DND-41 (cell line): ENCODE measurements around the gene PRKCE.

ENCODE experiments used
- ATAC-seq: fragments of 200-7000 bp; cut with Tn5 transposase; 3 replicates; pipeline ENCODE4 v1.9.1; 2021; ENCODE audit warnings: low read depth; ENCODE audit not compliant: insufficient read depth
- DNase-seq: peaks from one replicate; pipeline ENCODE4 v3.0.0-alpha.2; 2020
- H2AFZ ChIP-seq: 2 replicates; pipeline ENCODE4 v1.6.0; 2012; ENCODE audit warnings: low read depth, low read length
- H3K27ac ChIP-seq: 2 replicates; pipeline ENCODE4 v1.5.1; 2012; ENCODE audit warnings: low read length, inconsistent platforms
- H3K27me3 ChIP-seq: fragments of 200-600 bp; sonication (generic); 2 replicates; pipeline ENCODE4 v1.6.0; 2012; ENCODE audit warnings: low read length, mild to moderate bottlenecking, inconsistent platforms; ENCODE audit not compliant: insufficient read depth, poor library complexity
- H3K36me3 ChIP-seq: 2 replicates; pipeline ENCODE4 v1.5.1; 2012; ENCODE audit warnings: low read length, inconsistent platforms; ENCODE audit not compliant: insufficient read depth
- H3K4me1 ChIP-seq: 2 replicates; pipeline ENCODE4 v1.5.1; 2012; ENCODE audit warnings: mild to moderate bottlenecking, low read length; ENCODE audit not compliant: insufficient read depth
- H3K4me2 ChIP-seq: 2 replicates; pipeline ENCODE4 v1.6.0; 2012; ENCODE audit warnings: mild to moderate bottlenecking, moderate library complexity, low read length, inconsistent platforms; ENCODE audit not compliant: insufficient read depth
- H3K4me3 ChIP-seq, 2 experiments: fragments of 200-600 bp in 1 of 2; shearing (Covaris generic) in 1 of 2; 2 replicates each; pipeline ENCODE4 v1.5.1; 2012 to 2016; ENCODE audit warnings: inconsistent platforms in 2 of 2, low read length in 2 of 2, mild to moderate bottlenecking in 2 of 2, low read depth in 1 of 2, moderate library complexity in 1 of 2
- H3K79me2 ChIP-seq: 2 replicates; pipeline ENCODE4 v1.6.0; 2012; ENCODE audit warnings: low read length, inconsistent platforms; ENCODE audit not compliant: insufficient read depth
- H3K9ac ChIP-seq: 2 replicates; pipeline ENCODE4 v1.6.0; 2012; ENCODE audit warnings: low read depth, mild to moderate bottlenecking, inconsistent platforms, low read length, moderate library complexity
- H3K9me3 ChIP-seq: 2 replicates; pipeline ENCODE4 v1.5.1; 2012; ENCODE audit warnings: low read length, moderate library complexity, mild to moderate bottlenecking, inconsistent platforms; ENCODE audit not compliant: insufficient read depth, severe bottlenecking
- H4K20me1 ChIP-seq: 2 replicates; pipeline ENCODE4 v1.6.0; 2012; ENCODE audit warnings: low read length; ENCODE audit not compliant: insufficient read depth
- EZH2 ChIP-seq: IDR thresholded peaks from 3 replicates; pipeline ENCODE4 v1.6.1; 2012; ENCODE audit warnings: borderline replicate concordance, low read depth, mild to moderate bottlenecking, moderate library complexity, low read length, inconsistent platforms; ENCODE audit not compliant: severe bottlenecking
- TF ChIP-seq, protein P1 (sequence below): IDR thresholded peaks from 2 replicates; pipeline ENCODE4 v1.5.1; 2012; ENCODE audit warnings: borderline replicate concordance, low read length, moderate library complexity, mild to moderate bottlenecking; ENCODE audit not compliant: poor library complexity, severe bottlenecking; ENCODE audit errors: extremely low read depth

Gene PRKCE

DNA sequence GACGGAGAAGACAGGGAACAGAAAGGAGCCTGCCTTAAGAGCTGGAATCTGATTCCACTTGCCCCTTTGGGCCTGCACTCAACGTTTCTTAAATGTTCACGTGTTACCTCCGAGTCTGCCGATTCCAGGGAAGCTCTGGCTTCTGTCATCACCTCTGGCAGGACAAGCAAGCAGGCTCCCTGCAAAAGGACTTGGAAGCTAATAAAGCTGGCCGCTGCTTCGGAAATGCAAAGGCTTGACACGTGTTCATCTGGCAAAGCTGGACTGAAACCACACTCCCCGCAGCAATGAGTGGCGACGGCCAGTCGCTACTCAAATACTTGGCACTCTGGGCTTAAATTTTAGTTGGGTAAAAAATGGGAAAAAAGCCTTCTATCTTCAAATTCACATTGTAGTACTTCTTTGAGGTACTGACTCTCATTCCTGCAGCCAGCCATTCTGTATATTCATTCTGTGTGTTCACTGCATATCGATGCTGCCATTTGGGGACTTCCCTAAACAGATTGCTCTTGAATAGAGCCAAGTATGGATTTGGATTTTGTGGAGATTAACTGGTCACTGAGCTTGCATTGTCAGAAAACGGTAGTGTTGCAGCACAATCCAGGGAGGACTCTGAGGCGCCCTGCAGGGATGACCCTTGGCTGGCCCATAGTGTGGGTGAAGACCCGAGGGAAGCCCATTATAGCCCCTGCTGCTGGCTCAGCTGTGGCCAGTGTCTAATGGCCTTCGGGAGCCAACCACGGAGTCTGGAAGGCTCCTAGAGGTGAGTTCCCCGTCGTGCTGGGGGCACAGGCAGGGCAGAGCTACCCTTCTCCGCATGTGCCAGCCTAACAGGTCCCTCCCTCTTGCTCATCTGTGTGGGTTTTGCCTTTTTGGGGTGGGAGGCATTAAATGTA, 231.5 kb downstream of the PRKCE start:
- TF ChIP-seq, protein P1, sequence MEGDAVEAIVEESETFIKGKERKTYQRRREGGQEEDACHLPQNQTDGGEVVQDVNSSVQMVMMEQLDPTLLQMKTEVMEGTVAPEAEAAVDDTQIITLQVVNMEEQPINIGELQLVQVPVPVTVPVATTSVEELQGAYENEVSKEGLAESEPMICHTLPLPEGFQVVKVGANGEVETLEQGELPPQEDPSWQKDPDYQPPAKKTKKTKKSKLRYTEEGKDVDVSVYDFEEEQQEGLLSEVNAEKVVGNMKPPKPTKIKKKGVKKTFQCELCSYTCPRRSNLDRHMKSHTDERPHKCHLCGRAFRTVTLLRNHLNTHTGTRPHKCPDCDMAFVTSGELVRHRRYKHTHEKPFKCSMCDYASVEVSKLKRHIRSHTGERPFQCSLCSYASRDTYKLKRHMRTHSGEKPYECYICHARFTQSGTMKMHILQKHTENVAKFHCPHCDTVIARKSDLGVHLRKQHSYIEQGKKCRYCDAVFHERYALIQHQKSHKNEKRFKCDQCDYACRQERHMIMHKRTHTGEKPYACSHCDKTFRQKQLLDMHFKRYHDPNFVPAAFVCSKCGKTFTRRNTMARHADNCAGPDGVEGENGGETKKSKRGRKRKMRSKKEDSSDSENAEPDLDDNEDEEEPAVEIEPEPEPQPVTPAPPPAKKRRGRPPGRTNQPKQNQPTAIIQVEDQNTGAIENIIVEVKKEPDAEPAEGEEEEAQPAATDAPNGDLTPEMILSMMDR, result no peak
- no peak for TF ChIP-seq EZH2
- H3K4me2 ChIP-seq, result no peak overlapping the region
- no peak for ATAC-seq

GRCh38 chr2:45883603-45884000, 232.1 kb downstream of the PRKCE start:
- ATAC-seq (no peak), DNase-seq (no peak)
- Histone ChIP-seq H3K9me3 (no peaks in the 10 kb centered on the region), H3K4me2 (no peak overlapping the region), H3K79me2 (no peaks in the 10 kb centered on the region), H3K4me1 (peaks cover 8% of the 10 kb centered on the region), H2AFZ (no peak overlapping the region), H3K36me3 (no peaks in the 10 kb centered on the region), H3K27me3 (no peaks in the 10 kb centered on the region), H3K27ac (no peak overlapping the region), H3K9ac (no peak overlapping the region), H3K4me3 (no peak overlapping the region), H4K20me1 (no peaks in the 10 kb centered on the region)
- no peak for TF ChIP-seq EZH2
- TF ChIP-seq, protein P1, result no peak

More for the DNA sequence above, 231.5 kb downstream of the PRKCE start:
- H3K9ac ChIP-seq, result no peak overlapping the region
- 0 out of 2 replicates have a peak, but pooled peaks cover 3% of the 10 kb centered on the region for H3K36me3 ChIP-seq
- H3K27ac ChIP-seq, result no peak overlapping the region
- DNase-seq, result no peak
- no peaks in the 10 kb centered on the region for H3K9me3 ChIP-seq
- no peak overlapping the region for H2AFZ ChIP-seq
- H4K20me1 ChIP-seq, result no peaks in the 10 kb centered on the region
- H3K4me1 ChIP-seq, result peaks cover 1% of the 10 kb centered on the region; the same call in 1 of the 2 replicates
- no peaks in the 10 kb centered on the region for H3K79me2 ChIP-seq
- no peak overlapping the region for H3K4me3 ChIP-seq
- no peaks in the 10 kb centered on the region for H3K27me3 ChIP-seq

- no peaks in the 10 kb centered on the region for H3K9me3 ChIP-seq
- H3K36me3 ChIP-seq, result no peaks in the 10 kb centered on the region
- H3K4me1 ChIP-seq, result peaks cover 13% of the 10 kb centered on the region
- H3K79me2 ChIP-seq, result no peaks in the 10 kb centered on the region
- ATAC-seq (no peak), DNase-seq (no peak)
- TF ChIP-seq, protein P1, result no peak
- no peak for TF ChIP-seq EZH2
- no peak overlapping the region for H3K9ac ChIP-seq
- no peak overlapping the region for H3K4me2 ChIP-seq
- no peaks in the 10 kb centered on the region for H3K27me3 ChIP-seq
- H3K4me3 ChIP-seq, result no peak overlapping the region
- no peak overlapping the region for H3K27ac ChIP-seq
- no peaks in the 10 kb centered on the region for H4K20me1 ChIP-seq
- H2AFZ ChIP-seq, result no peak overlapping the region
Measured at GRCh38 chr2:45884126-45884525, 232.7 kb downstream of the PRKCE start.
